HTERT RPE-1 (cell line): ENCODE results near the gene SKP1.
"Not testable (repeated sequence)": the region's sequence is repeated elsewhere in the genome, so short reads cannot be mapped to it uniquely, and the experiment has no call there.

Experiments used
- in situ Hi-C: fragments of 300-500 bp; cut with MboI; formaldehyde crosslinking; loops from 4 replicates; pipeline ENCODE4 v1.14.3; 2020; ENCODE audit warnings: low sequenced_read_pairs

SKP1 gene

GRCh38 chr5:134177369-134178095 is 782 bp upstream of the SKP1 start:
- in situ Hi-C loops = no loop called here

GRCh38 chr5:134175921-134176510 is 734 bp downstream of the SKP1 start:
- in situ Hi-C loops = no loop called here

- in situ Hi-C loops = no loop called here
Observed at GRCh38 chr5:134174841-134175839, 1.6 kb downstream of the SKP1 start.

- in situ Hi-C loops = no loop called here
Observed at GRCh38 chr5:134171972-134172371, 4.8 kb downstream of the SKP1 start.

- in situ Hi-C loops = no loop called here
Observed at GRCh38 chr5:134162592-134162991, 14.2 kb downstream of the SKP1 start.

GRCh38 chr5:134161513-134162395 is 15.0 kb downstream of the SKP1 start:
- in situ Hi-C loops = no loop called here

- in situ Hi-C loops = no loop called here
Observed at GRCh38 chr5:134153657-134154056, 23.1 kb downstream of the SKP1 start.

- in situ Hi-C loops = no loop called here
Observed at GRCh38 chr5:134153241-134153640, 23.5 kb downstream of the SKP1 start.

- in situ Hi-C loops = not testable (repeated sequence)
Observed at GRCh38 chr5:134152173-134152832, 24.4 kb downstream of the SKP1 start.

GRCh38 chr5:134151723-134152122 is 25.0 kb downstream of the SKP1 start:
- in situ Hi-C loops = no loop called here

GRCh38 chr5:134149571-134150303 is 27.0 kb downstream of the SKP1 start:
- in situ Hi-C loops = loop anchor here (25.0 kb wide), 1 partner anchor 112 kb away; no protein-coding TSS in a partner anchor

GRCh38 chr5:134148986-134149539 is 27.7 kb downstream of the SKP1 start:
- in situ Hi-C loops = loop anchor here (25.0 kb wide), 1 partner anchor 112 kb away; no protein-coding TSS in a partner anchor

- in situ Hi-C loops = loop anchor here (25.0 kb wide), 1 partner anchor 111 kb away; no protein-coding TSS in a partner anchor
Observed at GRCh38 chr5:134148316-134148715, 28.4 kb downstream of the SKP1 start.

- in situ Hi-C loops = loop anchor here (25.0 kb wide), 1 partner anchor 110 kb away; no protein-coding TSS in a partner anchor
Observed at GRCh38 chr5:134146651-134147518, 29.9 kb downstream of the SKP1 start.

- in situ Hi-C loops = loop anchor here (25.0 kb wide), 1 partner anchor 109 kb away; no protein-coding TSS in a partner anchor
Observed at GRCh38 chr5:134145779-134146581, 30.8 kb downstream of the SKP1 start.

GRCh38 chr5:134145041-134145757 is 31.6 kb downstream of the SKP1 start:
- in situ Hi-C loops = loop anchor here (25.0 kb wide), 1 partner anchor 108 kb away; no protein-coding TSS in a partner anchor
